Nephron (organoid): ENCODE results near the gene TMEM26.

Source experiments
- H3K27ac Mint-ChIP-seq, 3 experiments: 2 replicates each; pipeline ENCODE4 v1.8.0; 2020; ENCODE audit warnings: mixed read lengths in 3 of 3, mild to moderate bottlenecking in 2 of 3, moderate library complexity in 1 of 3
- H3K27me3 Mint-ChIP-seq: 2 replicates; pipeline ENCODE4 v1.8.0; 2021; ENCODE audit warnings: low read depth, mild to moderate bottlenecking, moderate library complexity, mixed read lengths
- H3K36me3 Mint-ChIP-seq: 2 replicates; pipeline ENCODE4 v1.8.0; 2020; ENCODE audit warnings: low read depth, mixed read lengths
- H3K4me1 Mint-ChIP-seq: 2 replicates; pipeline ENCODE4 v1.8.0; 2020; ENCODE audit warnings: mixed read lengths
- H3K4me3 Mint-ChIP-seq, 3 experiments: 2 replicates each; pipeline ENCODE4 v1.8.0; 2020; ENCODE audit warnings: mild to moderate bottlenecking in 3 of 3, mixed read lengths in 3 of 3, moderate library complexity in 2 of 3
- H3K9me3 Mint-ChIP-seq: 2 replicates; pipeline ENCODE4 v1.8.0; 2020; ENCODE audit warnings: mixed read lengths
- TF ChIP-seq, protein P1 (sequence below), 3 experiments: fragments of 200-600 bp; sonication (generic); IDR thresholded peaks; one replicate each; pipeline ENCODE4 v1.5.0; 2021; ENCODE audit warnings: antibody characterized with exemption in 3 of 3; ENCODE audit not compliant: unreplicated experiment in 3 of 3

TMEM26 gene

DNA sequence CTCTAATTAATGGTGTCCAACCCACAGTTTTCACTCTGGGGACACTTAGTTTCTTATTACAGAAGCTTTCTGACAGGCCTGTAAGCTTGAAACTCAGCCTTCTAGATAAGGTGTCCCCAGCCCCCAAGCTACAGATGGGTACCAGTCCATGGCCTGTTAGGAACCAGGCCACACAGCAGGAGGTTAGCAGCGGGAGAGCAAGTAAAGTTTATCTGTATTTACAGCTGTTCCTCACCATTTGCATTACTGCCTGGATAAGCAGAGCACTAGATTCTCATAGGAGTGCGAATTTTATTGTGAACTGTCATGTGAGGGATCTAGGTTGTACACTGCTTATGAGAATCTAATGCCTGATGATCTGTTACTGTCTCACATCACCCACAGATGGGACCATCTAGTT is 93.7 kb downstream of the TMEM26 start:
- TF ChIP-seq, protein P1, sequence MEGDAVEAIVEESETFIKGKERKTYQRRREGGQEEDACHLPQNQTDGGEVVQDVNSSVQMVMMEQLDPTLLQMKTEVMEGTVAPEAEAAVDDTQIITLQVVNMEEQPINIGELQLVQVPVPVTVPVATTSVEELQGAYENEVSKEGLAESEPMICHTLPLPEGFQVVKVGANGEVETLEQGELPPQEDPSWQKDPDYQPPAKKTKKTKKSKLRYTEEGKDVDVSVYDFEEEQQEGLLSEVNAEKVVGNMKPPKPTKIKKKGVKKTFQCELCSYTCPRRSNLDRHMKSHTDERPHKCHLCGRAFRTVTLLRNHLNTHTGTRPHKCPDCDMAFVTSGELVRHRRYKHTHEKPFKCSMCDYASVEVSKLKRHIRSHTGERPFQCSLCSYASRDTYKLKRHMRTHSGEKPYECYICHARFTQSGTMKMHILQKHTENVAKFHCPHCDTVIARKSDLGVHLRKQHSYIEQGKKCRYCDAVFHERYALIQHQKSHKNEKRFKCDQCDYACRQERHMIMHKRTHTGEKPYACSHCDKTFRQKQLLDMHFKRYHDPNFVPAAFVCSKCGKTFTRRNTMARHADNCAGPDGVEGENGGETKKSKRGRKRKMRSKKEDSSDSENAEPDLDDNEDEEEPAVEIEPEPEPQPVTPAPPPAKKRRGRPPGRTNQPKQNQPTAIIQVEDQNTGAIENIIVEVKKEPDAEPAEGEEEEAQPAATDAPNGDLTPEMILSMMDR (IDR thresholded peaks at IDR 0.05; ENCODE audit: unreplicated experiment in 3 of 3) = no peak
- Mint-ChIP-seq H3K36me3 (no peaks in the 10 kb centered on the region), H3K27ac (no peak overlapping the region), H3K27me3 (no peaks in the 10 kb centered on the region), H3K4me1 (peaks cover 25% of the 10 kb centered on the region), H3K4me3 (no peak overlapping the region), H3K9me3 (peaks cover 12% of the 10 kb centered on the region)

DNA sequence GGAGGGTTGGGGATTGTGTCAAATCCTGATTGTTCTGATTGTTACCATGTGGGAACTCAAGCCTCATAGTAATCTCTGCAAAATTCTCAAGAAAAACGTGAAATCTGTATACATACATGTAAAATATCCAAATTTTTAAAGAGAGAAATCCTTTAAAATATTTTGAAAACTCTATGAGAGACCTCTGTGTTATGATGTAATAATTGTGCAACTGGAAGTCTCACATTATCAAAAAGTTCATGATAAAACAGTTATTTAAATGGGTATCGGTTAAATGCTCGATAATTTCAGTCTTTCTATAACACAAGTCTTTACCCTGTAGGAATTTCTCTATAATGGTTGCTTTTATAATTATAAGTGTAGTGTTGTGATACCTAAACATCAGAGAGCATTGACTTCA is 95.5 kb downstream of the TMEM26 start:
- no peak overlapping the region for H3K27ac Mint-ChIP-seq
- no peak overlapping the region for H3K4me3 Mint-ChIP-seq
- no peaks in the 10 kb centered on the region for H3K27me3 Mint-ChIP-seq
- TF ChIP-seq, protein P1 (IDR thresholded peaks at IDR 0.05; ENCODE audit: unreplicated experiment in 3 of 3) = no peak
- H3K4me1 Mint-ChIP-seq = peaks cover 14% of the 10 kb centered on the region
- H3K9me3 Mint-ChIP-seq = peaks cover 12% of the 10 kb centered on the region
- no peaks in the 10 kb centered on the region for H3K36me3 Mint-ChIP-seq
